OCI-LY1 (cell line): Measurements from ENCODE around the gene ZNF771.
A peak's percentile ranks its signal among the peaks of the same experiment; 100 is the strongest.

Experiments used
- H2AFZ ChIP-seq: fragments of 200-600 bp; sonication (generic), shearing (Covaris generic); 2 replicates; pipeline ENCODE4 v1.6.0; 2014; ENCODE audit warnings: antibody characterized with exemption, mild to moderate bottlenecking, low read length
- H3F3A ChIP-seq: fragments of 200-600 bp; sonication (generic), shearing (Covaris generic); 2 replicates; pipeline ENCODE4 v1.6.0; 2014; ENCODE audit warnings: mild to moderate bottlenecking, antibody characterized with exemption, low read length, moderate library complexity; ENCODE audit not compliant: insufficient read depth
- H3K27ac ChIP-seq: fragments of 200-600 bp; sonication (generic); 2 replicates; pipeline ENCODE4 v1.5.1; 2014; ENCODE audit warnings: low read length, mixed run types, mild to moderate bottlenecking, low read depth; ENCODE audit not compliant: poor library complexity, severe bottlenecking
- H3K27me3 ChIP-seq: fragments of 200-600 bp; sonication (generic); 2 replicates; pipeline ENCODE4 v1.6.0; 2014; ENCODE audit warnings: antibody characterized with exemption, mild to moderate bottlenecking, low read length, moderate library complexity; ENCODE audit not compliant: insufficient read depth
- H3K36me3 ChIP-seq: fragments of 200-600 bp; sonication (generic); 2 replicates; pipeline ENCODE4 v1.6.1; 2014; ENCODE audit warnings: mild to moderate bottlenecking, antibody characterized with exemption, low read length, moderate library complexity, mixed read lengths; ENCODE audit not compliant: insufficient read depth
- H3K4me1 ChIP-seq: fragments of 200-600 bp; sonication (generic); 2 replicates; pipeline ENCODE4 v1.5.1; 2014; ENCODE audit warnings: mild to moderate bottlenecking, low read length, moderate library complexity; ENCODE audit not compliant: insufficient read depth, severe bottlenecking
- H3K4me2 ChIP-seq: fragments of 200-600 bp; sonication (generic), shearing (Covaris generic); 2 replicates; pipeline ENCODE4 v1.6.1; 2014; ENCODE audit warnings: low read length
- H3K4me3 ChIP-seq: fragments of 200-600 bp; sonication (generic); 2 replicates; pipeline ENCODE4 v1.5.1; 2014; ENCODE audit warnings: low read length, low read depth, mild to moderate bottlenecking, mixed read lengths; ENCODE audit not compliant: poor library complexity, severe bottlenecking
- H3K79me2 ChIP-seq: fragments of 200-600 bp; shearing (Covaris generic); 2 replicates; pipeline ENCODE4 v1.6.1; 2016; ENCODE audit warnings: mixed run types, low read length, mixed read lengths; ENCODE audit not compliant: insufficient read depth
- H3K9ac ChIP-seq: fragments of 200-600 bp; sonication (generic), shearing (Covaris generic); 2 replicates; pipeline ENCODE4 v1.6.1; 2014; ENCODE audit warnings: mild to moderate bottlenecking, low read length, mixed read lengths
- H3K9me2 ChIP-seq: fragments of 200-600 bp; sonication (generic), shearing (Covaris generic); 2 replicates; pipeline ENCODE4 v1.6.1; 2014; ENCODE audit warnings: low read depth, mild to moderate bottlenecking, low read length, mixed read lengths
- H3K9me3 ChIP-seq: fragments of 200-600 bp; shearing (Covaris generic); 2 replicates; pipeline ENCODE4 v1.6.1; 2014; ENCODE audit warnings: low read length, mixed read lengths
- H4K20me1 ChIP-seq: fragments of 200-600 bp; sonication (generic), shearing (Covaris generic); 2 replicates; pipeline ENCODE4 v1.6.0; 2016; ENCODE audit warnings: mild to moderate bottlenecking, low read length; ENCODE audit not compliant: insufficient read depth
- CTCF ChIP-seq: fragments of 200-600 bp; sonication (generic), shearing (Covaris generic); IDR thresholded peaks from 2 replicates; pipeline ENCODE4 v1.5.1; 2017; ENCODE audit warnings: mild to moderate bottlenecking, antibody characterized with exemption, low read length, moderate library complexity, mixed read lengths
- EZH2 ChIP-seq: fragments of 200-600 bp; sonication (generic), shearing (Covaris generic); IDR thresholded peaks from 2 replicates; pipeline ENCODE4 v1.8.0; 2017; ENCODE audit warnings: borderline replicate concordance, mixed run types, mild to moderate bottlenecking, antibody characterized with exemption, low read length, moderate library complexity, mixed read lengths

ZNF771 gene

DNA sequence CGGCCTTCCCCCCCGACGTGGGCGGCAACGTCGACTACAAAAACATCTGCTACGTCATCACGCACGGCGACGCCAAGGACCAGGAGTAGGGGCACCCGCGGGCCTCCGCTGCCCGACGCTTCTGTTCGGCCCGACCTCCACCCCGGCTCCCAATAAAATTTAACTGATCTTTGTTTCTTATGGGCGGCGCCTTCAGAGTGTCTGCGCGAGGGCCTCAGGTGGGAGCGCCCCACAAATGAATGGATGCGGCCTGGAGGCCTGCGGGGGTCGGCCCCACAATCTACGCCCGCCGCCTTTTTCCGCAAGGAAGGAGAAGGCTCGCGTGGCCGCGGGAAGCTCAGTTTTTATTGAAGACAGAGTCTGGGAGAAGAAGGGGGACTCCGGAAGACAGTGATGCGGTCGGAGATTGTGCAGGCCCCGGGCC, 29.6 kb upstream of the ZNF771 start:
- no peak for TF ChIP-seq EZH2
- TF ChIP-seq CTCF = no peak
- Histone ChIP-seq H3K79me2 (peaks cover 8% of the 10 kb centered on the region; the same call in 1 of the 2 replicates), H3F3A (peaks cover 11% of the 10 kb centered on the region; the same call in 1 of the 2 replicates), H3K9me2 (no peaks in the 10 kb centered on the region), H3K4me3 (peak overlapping the region; percentile 65), H3K9ac (peak overlapping the region; percentile 82), H3K4me1 (peaks cover 53% of the 10 kb centered on the region), H3K27me3 (no peaks in the 10 kb centered on the region), H3K9me3 (no peaks in the 10 kb centered on the region), H4K20me1 (no peaks in the 10 kb centered on the region), H3K36me3 (peaks cover 14% of the 10 kb centered on the region; the same call in 1 of the 2 replicates), H3K27ac (peak overlapping the region; percentile 94), H2AFZ (no peak overlapping the region), H3K4me2 (peak overlapping the region; percentile 81)

DNA sequence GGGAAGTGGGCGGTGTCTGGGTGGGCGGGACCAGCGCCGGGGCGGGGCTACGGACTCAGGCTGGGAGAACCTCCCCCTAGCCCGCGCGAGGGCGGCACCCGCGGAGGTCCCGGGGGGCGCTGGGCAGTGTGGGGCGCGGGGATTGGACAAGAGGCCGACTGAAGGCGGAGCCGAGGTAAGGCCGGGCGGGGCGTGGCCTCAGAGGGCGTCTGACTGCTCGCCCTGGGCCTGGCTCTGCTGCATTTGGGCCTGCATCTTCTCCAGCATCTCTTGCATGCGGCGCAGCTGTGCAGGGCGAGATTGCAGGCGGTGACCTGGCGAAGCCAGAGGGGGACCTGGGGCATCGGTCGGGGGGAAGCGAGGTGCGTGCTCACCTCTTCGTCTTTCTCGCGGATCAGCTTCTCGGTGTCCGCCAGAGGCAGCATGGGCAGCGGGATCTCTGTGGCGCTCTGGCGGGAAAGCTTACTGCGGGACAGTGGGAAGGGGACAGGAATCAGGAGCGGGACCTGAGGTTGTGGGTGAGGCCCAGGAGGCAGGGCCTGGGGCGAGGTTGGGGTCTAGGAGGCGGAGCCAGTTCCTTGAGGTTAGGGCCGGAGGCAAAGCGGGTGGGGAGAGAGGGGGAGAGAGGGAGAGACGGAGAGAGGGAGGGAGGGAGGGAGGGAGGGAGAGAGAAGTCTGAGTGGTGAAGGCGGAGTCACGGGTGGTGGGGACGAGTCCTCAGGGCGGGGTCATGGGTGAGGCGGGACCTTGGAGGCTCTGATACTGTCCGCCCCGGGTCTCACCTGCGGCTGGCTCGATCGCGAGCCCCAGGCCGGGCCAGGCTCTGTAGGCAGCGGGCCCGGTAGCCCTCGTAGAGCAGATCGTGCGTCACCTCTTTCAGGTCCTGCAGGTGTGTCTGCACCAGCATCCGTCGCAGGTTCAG, 28.9 kb upstream of the ZNF771 start:
- Histone ChIP-seq H3K9me3 (no peaks in the 10 kb centered on the region), H3K9ac (peak overlapping the region; percentile 82), H3K27ac (peak overlapping the region; percentile 94), H3K4me3 (peak overlapping the region; percentile 92), H4K20me1 (no peaks in the 10 kb centered on the region), H3F3A (peaks cover 11% of the 10 kb centered on the region; the same call in 1 of the 2 replicates), H2AFZ (no peak overlapping the region), H3K9me2 (no peaks in the 10 kb centered on the region), H3K4me2 (peak overlapping the region; percentile 95), H3K36me3 (peaks cover 14% of the 10 kb centered on the region; the same call in 1 of the 2 replicates), H3K27me3 (no peaks in the 10 kb centered on the region), H3K4me1 (peaks cover 60% of the 10 kb centered on the region), H3K79me2 (peaks cover 8% of the 10 kb centered on the region; the same call in 1 of the 2 replicates)
- TF ChIP-seq EZH2 (no peak), CTCF (no peak)

DNA sequence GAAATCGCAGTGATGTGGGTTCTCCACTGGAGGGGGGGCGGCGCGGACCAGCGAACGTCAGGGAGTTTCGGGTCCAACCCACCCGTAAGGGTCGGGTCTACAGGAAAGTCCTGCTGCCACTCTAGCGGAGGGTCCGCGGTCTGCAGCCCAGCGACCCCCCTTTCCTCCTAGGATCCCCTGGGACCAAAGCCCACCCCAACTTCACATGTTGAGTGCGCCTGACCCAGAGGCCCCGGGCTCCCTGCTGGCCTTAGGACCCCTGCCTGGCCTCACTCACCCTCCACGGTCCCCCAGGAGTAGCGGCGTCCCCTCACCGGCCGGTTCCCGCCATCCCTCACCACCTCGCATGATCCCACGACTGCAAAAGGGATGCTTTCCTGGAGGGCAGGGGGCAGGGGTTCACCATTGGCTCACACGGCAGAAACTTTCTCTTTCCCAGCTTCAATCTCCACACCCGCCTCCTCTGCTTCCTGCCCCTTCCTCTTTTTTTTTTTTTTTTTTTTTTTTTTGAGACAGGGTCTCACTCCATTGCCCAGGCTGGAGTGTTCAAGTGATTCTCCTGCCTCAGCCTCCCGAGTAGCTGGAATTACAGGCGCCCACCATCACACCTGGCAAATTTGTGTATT, 28.1 kb upstream of the ZNF771 start:
- Histone ChIP-seq H4K20me1 (no peaks in the 10 kb centered on the region), H3K4me2 (peak overlapping the region; percentile 95), H3K4me1 (peaks cover 62% of the 10 kb centered on the region), H3K9me2 (no peaks in the 10 kb centered on the region), H3K9ac (peak overlapping the region; percentile 61; the same call in 1 of the 2 replicates), H3K4me3 (peak overlapping the region; percentile 92), H3K27ac (peak overlapping the region; percentile 91), H3K9me3 (no peaks in the 10 kb centered on the region), H3K36me3 (peaks cover 14% of the 10 kb centered on the region; the same call in 1 of the 2 replicates), H3F3A (peaks cover 11% of the 10 kb centered on the region; the same call in 1 of the 2 replicates), H3K79me2 (peaks cover 8% of the 10 kb centered on the region; the same call in 1 of the 2 replicates), H2AFZ (no peak overlapping the region), H3K27me3 (no peaks in the 10 kb centered on the region)
- TF ChIP-seq CTCF = no peak
- TF ChIP-seq EZH2 = no peak
